ENCODE measurements around the gene CCDC57.
"Not testable (repeated sequence)": the region's sequence is repeated elsewhere in the genome, so short reads cannot be mapped to it uniquely, and the experiment has no call there.

Gene CCDC57, protein sequence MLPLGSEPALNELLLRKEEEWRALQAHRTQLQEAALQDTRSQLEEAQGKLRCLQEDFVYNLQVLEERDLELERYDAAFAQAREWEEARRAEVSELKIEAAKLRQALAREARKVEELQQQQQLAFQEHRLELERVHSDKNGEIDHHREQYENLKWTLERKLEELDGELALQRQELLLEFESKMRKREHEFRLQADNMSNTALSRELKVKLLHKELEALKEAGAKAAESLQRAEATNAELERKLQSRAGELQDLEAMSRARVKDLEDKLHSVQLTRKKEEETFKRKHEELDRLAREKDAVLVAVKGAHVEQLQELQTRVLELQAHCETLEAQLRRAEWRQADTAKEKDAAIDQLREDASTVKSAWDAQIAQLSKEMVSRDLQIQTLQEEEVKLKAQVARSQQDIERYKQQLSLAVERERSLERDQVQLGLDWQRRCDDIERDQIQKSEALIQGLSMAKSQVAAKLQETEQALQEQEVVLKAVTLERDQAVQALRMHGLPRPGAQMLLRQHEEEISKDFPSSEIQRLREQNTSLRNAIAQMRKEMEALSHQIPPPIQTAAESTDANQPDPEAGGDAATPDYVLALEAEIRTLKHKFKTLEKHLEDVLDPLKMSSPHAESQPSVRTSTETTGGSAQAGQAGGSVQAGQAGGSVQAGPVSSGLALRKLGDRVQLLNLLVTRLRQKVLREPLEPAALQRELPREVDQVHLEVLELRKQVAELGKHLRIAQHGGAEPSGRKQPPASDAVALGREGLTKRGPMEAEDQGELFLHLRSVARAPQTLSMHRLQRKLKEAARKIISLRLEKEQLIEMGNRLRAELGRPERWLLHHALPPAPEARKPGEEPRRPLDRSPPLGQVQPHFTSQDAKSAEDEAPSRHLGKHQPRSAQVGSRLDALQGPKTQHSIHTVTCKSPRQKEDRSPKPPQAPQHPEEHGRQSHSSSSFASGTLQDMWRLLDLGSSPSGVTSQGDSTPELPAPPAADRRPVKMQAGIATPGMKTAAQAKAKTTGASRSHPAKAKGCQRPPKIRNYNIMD

DNA sequence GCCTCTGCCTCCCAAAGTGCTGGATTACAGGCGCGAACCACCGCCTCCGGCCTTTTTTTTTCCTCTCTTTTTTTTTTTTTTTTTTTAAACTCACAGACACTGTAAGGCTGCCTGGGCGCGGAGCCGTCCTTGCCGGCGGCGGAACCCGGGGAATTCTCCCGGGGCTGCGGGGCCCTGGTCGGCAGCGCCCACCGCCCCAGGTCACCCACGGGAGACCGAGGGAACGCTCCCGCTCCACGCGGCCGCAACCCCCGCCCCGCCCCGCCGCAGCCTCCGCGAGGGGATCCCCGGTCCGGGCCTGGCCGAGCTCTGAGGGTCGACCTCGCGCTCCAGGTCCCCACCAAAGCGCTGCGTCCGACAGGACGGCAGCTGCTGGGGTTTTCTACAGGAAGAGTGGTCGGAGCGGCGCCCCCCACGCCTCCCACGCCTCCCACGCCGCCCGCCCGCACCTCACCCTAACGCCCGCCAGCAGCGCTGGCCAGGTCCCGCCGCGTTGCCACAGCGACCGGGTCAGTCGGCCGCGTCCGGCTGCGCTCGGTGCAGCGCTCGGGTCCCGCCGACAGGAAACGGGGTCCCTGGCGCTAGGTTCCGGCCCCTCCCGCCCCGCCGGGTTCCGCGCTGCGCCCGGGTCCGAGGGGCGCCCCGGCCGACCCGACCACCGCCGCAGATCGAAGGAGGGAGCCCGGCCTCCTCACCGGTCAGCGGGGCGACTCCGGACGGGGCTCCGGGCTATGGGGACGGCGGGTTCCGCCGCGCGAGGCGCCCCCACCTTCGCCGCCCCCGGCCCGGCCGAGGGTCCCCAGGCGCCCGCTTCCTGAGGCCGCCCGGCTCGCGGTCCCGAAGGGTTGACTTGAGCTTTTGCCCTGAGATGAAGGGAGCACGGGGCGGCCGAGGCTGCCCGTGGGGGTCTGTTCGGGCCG is at the start of gene CCDC57:
CCDC57 (minus strand) TSS at position 512 of the 920 bp plus-strand sequence. CDS start 10,898 bp downstream, outside the sequence.
- H3K79me2 ChIP-seq (ENCODE audit: insufficient read depth, low read depth), result 0 out of 2 replicates have a peak, but pooled peaks cover 6% of the 10 kb centered on the region
- H4K20me1 ChIP-seq (ENCODE audit: insufficient read depth), result no peaks in the 10 kb centered on the region
- no peaks in the 10 kb centered on the region for H3K27me3 ChIP-seq (ENCODE audit: insufficient read depth, low read depth)
- H3K4me2 ChIP-seq, result peak within 1 kb of the TSS; percentile 89
- peak within 1 kb of the TSS; percentile 83 for H2AFZ ChIP-seq (ENCODE audit: low read depth)
- no peak within 1 kb of the TSS for H3K4me3 ChIP-seq (IDR thresholded peaks at IDR 0.05; ENCODE audit: insufficient read depth, low read depth, low read length)
- no peaks in the 10 kb centered on the region for H3K36me3 ChIP-seq (ENCODE audit: insufficient read depth)
- H3K4me1 ChIP-seq (ENCODE audit: low read depth, poor library complexity, severe bottlenecking), result peaks cover 39% of the 10 kb centered on the region
- H3K9ac ChIP-seq, result peak within 1 kb of the TSS; percentile 81
- TF ChIP-seq, protein P1, sequence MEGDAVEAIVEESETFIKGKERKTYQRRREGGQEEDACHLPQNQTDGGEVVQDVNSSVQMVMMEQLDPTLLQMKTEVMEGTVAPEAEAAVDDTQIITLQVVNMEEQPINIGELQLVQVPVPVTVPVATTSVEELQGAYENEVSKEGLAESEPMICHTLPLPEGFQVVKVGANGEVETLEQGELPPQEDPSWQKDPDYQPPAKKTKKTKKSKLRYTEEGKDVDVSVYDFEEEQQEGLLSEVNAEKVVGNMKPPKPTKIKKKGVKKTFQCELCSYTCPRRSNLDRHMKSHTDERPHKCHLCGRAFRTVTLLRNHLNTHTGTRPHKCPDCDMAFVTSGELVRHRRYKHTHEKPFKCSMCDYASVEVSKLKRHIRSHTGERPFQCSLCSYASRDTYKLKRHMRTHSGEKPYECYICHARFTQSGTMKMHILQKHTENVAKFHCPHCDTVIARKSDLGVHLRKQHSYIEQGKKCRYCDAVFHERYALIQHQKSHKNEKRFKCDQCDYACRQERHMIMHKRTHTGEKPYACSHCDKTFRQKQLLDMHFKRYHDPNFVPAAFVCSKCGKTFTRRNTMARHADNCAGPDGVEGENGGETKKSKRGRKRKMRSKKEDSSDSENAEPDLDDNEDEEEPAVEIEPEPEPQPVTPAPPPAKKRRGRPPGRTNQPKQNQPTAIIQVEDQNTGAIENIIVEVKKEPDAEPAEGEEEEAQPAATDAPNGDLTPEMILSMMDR (conservative IDR thresholded peaks at IDR 0.05; ENCODE audit: low read depth, low read length), result no peak
- peak within 1 kb of the TSS; percentile 35 for H3K27ac ChIP-seq

- peaks cover 23% of the 10 kb centered on the region; the same call in 1 of the 2 replicates for H3K36me3 ChIP-seq (ENCODE audit: insufficient read depth)
Observed at GRCh38 chr17:82262344-82262743, 49.7 kb upstream of the CCDC57 start.

DNA sequence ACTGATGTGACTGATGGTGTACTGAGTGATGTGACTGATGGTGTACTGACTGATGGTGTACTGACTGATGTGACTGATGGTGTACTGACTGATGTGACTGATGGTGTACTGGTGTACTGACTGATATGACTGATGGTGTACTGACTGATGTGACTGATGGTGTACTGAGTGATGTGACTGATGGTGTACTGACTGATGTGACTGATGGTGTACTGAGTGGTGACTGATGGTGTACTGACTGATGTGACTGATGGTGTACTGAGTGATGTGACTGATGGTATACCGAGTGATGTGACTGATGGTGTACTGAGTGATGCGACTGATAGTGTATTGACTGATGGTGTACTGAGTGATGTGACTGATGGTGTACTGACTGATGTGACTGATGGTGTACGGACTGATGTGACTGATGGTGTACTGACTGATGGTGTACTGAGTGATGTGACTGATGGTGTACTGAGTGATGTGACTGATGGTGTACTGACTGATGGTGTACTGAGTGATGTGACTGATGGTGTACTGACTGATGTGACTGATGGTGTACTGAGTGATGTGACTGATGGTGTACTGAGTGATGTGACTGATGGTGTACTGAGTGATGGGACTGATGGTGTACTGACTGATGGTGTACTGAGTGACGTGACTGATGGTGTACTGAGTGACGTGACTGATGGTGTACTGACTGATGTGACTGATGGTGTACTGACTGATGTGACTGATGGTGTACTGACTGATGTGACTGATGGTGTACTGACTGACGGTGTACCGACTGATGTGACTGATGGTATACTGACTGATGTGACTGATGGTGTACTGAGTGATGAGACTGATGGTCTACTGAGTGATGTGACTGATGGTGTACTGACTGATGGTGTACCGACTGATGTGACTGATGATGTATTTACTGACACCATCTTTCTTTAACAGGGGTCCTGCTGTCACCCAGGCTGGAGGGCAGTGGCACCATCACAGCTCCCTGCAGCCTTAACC is 47.6 kb upstream of the CCDC57 start:
- not testable (repeated sequence) for H3K4me2 ChIP-seq; H2AFZ ChIP-seq (ENCODE audit: low read depth); H3K27ac ChIP-seq; H3K4me3 ChIP-seq (IDR thresholded peaks at IDR 0.05; ENCODE audit: insufficient read depth, low read depth, low read length); H3K27me3 ChIP-seq (ENCODE audit: insufficient read depth, low read depth); H4K20me1 ChIP-seq (ENCODE audit: insufficient read depth); H3K9ac ChIP-seq; H3K4me1 ChIP-seq (ENCODE audit: low read depth, poor library complexity, severe bottlenecking)
- peaks cover 26% of the 10 kb centered on the region; the same call in 1 of the 2 replicates for H3K79me2 ChIP-seq (ENCODE audit: insufficient read depth, low read depth)
- peaks cover 25% of the 10 kb centered on the region; the same call in 1 of the 2 replicates for H3K36me3 ChIP-seq (ENCODE audit: insufficient read depth)

More at GRCh38 chr17:82262344-82262743, 49.7 kb upstream of the CCDC57 start:
- peaks cover 5% of the 10 kb centered on the region; the same call in 1 of the 2 replicates for H4K20me1 ChIP-seq (ENCODE audit: insufficient read depth)
- H3K79me2 ChIP-seq (ENCODE audit: insufficient read depth, low read depth), result peaks cover 43% of the 10 kb centered on the region
- no peak overlapping the region for H2AFZ ChIP-seq (ENCODE audit: low read depth)
- no peak overlapping the region for H3K27ac ChIP-seq
- TF ChIP-seq, protein P1 (conservative IDR thresholded peaks at IDR 0.05; ENCODE audit: low read depth, low read length), result no peak
- no peak overlapping the region for H3K9ac ChIP-seq
- no peak overlapping the region for H3K4me3 ChIP-seq (IDR thresholded peaks at IDR 0.05; ENCODE audit: insufficient read depth, low read depth, low read length)
- no peak overlapping the region for H3K4me2 ChIP-seq
- H3K4me1 ChIP-seq (ENCODE audit: low read depth, poor library complexity, severe bottlenecking), result no peaks in the 10 kb centered on the region
- H3K27me3 ChIP-seq (ENCODE audit: insufficient read depth, low read depth), result no peaks in the 10 kb centered on the region

- Histone ChIP-seq H3K36me3 (ENCODE audit: insufficient read depth) (peaks cover 10% of the 10 kb centered on the region; the same call in 1 of the 2 replicates), H3K79me2 (ENCODE audit: insufficient read depth, low read depth) (peaks cover 21% of the 10 kb centered on the region; the same call in 1 of the 2 replicates), H3K4me2 (no peak overlapping the region), H2AFZ (ENCODE audit: low read depth) (no peak overlapping the region), H3K4me1 (ENCODE audit: low read depth, poor library complexity, severe bottlenecking) (no peaks in the 10 kb centered on the region), H3K27me3 (ENCODE audit: insufficient read depth, low read depth) (no peaks in the 10 kb centered on the region), H4K20me1 (ENCODE audit: insufficient read depth) (no peaks in the 10 kb centered on the region), H3K4me3 (IDR thresholded peaks at IDR 0.05; ENCODE audit: insufficient read depth, low read depth, low read length) (no peak overlapping the region), H3K9ac (no peak overlapping the region), H3K27ac (no peak overlapping the region)
- TF ChIP-seq, protein P1 (conservative IDR thresholded peaks at IDR 0.05; ENCODE audit: low read depth, low read length), result no peak
Observed at GRCh38 chr17:82258555-82258954, 45.9 kb upstream of the CCDC57 start.
